Colonic mucosa (tissue), 4 donors: ENCODE results near the gene SVEP1. TPM values are rescaled to one million over a fixed set of nuclear protein-coding genes. Genes with fewer than 3 reads are reported as not detected.

Source experiments
- DNase-seq: peaks from one replicate; pipeline ENCODE4 v3.0.0-alpha.2; 2020
- H3K27ac ChIP-seq: fragments of 200-600 bp; one replicate; pipeline ENCODE4 v1.8.0; 2021
- H3K27me3 ChIP-seq: fragments of 200-600 bp; one replicate; pipeline ENCODE4 v1.8.0; 2021
- H3K36me3 ChIP-seq: fragments of 200-600 bp; one replicate; pipeline ENCODE4 v1.8.0; 2021
- H3K4me1 ChIP-seq: fragments of 200-600 bp; one replicate; pipeline ENCODE4 v1.8.0; 2021; ENCODE audit warnings: mild to moderate bottlenecking
- H3K4me3 ChIP-seq: fragments of 200-600 bp; one replicate; pipeline ENCODE4 v1.8.0; 2021
- H3K9ac ChIP-seq, 2 donors: one replicate each; pipeline ENCODE4 v1.7.0; 2013; ENCODE audit warnings: control low read depth in 2 of 2, low read depth in 2 of 2, low read length in 2 of 2
- H3K9me3 ChIP-seq: fragments of 200-600 bp; one replicate; pipeline ENCODE4 v1.8.0; 2021
- intact Hi-C: fragments of 100-400 bp; cut with DNase I; formaldehyde crosslinking; loops from one replicate; pipeline ENCODE4 v1.14.1; 2022
- total RNA-seq, 2 donors: library from RNA; stranded (reverse); fragmentation: NEBNext Ultra II Directional in 1 of 2; extraction: Animal tissue kit (Norgen Biotek cat#: 25700) in 1 of 2; gene quantifications; one replicate each; pipeline ENCODE4 v1.2.1, GENCODE V29; 2021
- TF ChIP-seq, protein P1 (sequence below): fragments of 200-600 bp; IDR thresholded peaks from one replicate; pipeline ENCODE4 v1.8.0; 2022; ENCODE audit warnings: antibody characterized with exemption, mild to moderate bottlenecking
- donor health status: healthy.
- donor health status: DM: no; HTN: no; CAD: no.
- donor health status: DM: no; HTN: no; CAD: no.

Gene SVEP1
- total RNA-seq, 2 donors from 2014 or later = 2.1 to 9.7 TPM

- Histone ChIP-seq H3K9ac (no peak overlapping the region), H3K27me3 (no peaks in the 10 kb centered on the region), H3K4me1 (no peaks in the 10 kb centered on the region), H3K9me3 (no peaks in the 10 kb centered on the region), H3K27ac (no peak overlapping the region), H3K36me3 (no peaks in the 10 kb centered on the region), H3K4me3 (no peak overlapping the region)
- intact Hi-C loops = no loop called here
- TF ChIP-seq, protein P1, sequence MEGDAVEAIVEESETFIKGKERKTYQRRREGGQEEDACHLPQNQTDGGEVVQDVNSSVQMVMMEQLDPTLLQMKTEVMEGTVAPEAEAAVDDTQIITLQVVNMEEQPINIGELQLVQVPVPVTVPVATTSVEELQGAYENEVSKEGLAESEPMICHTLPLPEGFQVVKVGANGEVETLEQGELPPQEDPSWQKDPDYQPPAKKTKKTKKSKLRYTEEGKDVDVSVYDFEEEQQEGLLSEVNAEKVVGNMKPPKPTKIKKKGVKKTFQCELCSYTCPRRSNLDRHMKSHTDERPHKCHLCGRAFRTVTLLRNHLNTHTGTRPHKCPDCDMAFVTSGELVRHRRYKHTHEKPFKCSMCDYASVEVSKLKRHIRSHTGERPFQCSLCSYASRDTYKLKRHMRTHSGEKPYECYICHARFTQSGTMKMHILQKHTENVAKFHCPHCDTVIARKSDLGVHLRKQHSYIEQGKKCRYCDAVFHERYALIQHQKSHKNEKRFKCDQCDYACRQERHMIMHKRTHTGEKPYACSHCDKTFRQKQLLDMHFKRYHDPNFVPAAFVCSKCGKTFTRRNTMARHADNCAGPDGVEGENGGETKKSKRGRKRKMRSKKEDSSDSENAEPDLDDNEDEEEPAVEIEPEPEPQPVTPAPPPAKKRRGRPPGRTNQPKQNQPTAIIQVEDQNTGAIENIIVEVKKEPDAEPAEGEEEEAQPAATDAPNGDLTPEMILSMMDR = no peak
- no peak for DNase-seq
Measured at GRCh38 chr9:110602281-110602680, 22.7 kb upstream of the SVEP1 start.

- intact Hi-C loops = no loop called here
- H3K4me1 ChIP-seq = no peaks in the 10 kb centered on the region
- DNase-seq = no peak
Measured at GRCh38 chr9:110601098-110601497, 21.6 kb upstream of the SVEP1 start.

DNA sequence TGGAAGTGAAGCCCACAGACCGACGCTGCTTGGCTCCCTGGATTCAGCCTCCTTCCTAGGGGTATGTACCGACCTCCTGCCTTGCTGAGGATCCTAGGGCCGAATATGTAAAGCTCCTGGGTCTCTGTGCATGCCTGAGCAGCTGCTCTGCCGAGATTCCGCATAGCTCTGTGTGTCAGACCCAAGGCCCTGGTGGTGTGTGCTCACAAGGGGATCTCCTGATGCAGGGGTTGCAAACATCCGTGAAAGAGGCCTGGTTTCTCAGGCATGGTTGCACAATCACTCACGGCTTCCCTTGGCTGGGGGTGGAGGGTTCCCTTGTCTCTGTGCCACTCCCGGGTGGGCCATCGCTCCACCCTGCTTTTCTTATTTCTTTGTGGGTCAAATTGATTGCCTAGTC lies 19.9 kb upstream of the SVEP1 start:
- H3K9me3 ChIP-seq = no peaks in the 10 kb centered on the region
- no peak for DNase-seq
- no peak overlapping the region for H3K4me3 ChIP-seq
- H3K4me1 ChIP-seq = no peaks in the 10 kb centered on the region
- H3K27ac ChIP-seq = no peak overlapping the region
- H3K9ac ChIP-seq = no peak overlapping the region
- intact Hi-C loops = no loop called here
- TF ChIP-seq, protein P1 = no peak
- H3K36me3 ChIP-seq = no peaks in the 10 kb centered on the region
- no peaks in the 10 kb centered on the region for H3K27me3 ChIP-seq

More at GRCh38 chr9:110601098-110601497, 21.6 kb upstream of the SVEP1 start:
- Histone ChIP-seq H3K36me3 (no peaks in the 10 kb centered on the region), H3K9me3 (no peaks in the 10 kb centered on the region), H3K9ac (no peak overlapping the region), H3K4me3 (no peak overlapping the region), H3K27ac (no peak overlapping the region), H3K27me3 (no peaks in the 10 kb centered on the region)
- TF ChIP-seq, protein P1 = no peak

DNA sequence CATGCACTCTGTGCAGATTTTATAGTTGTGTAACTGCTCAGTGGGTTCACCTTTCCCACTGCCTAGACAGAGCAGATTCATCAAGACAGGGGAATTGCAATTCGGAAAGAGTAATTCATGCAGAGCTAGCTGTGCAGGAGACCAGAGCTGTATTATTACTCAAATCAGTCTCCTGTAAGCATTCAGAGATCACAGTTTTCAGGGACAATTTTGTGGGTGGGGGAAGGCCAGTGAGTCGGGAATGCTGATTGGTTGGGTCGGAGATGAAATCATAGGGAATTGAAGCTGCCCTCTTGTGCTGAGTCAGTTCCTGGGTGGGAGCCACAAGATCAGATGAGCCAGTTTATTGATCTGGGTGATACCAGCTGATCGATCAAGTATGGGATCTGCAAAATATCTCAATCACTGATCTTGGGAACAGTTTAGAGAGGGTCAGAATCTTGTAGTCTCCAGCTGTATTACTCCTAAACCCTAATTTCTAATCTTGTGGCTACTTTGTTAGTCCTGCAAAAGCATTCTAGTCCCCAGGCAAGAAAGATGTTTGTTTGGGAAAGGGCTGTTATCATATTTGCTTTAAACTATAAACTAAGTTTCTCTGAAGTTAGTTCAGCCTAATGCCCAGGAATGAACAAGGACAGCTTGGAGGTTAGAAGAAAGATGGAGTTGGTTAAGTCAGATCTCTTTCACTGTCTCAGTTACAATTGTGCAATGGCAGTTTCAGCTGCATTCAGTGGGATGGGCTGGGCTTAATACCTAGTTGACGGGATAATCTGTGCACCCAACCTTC lies 12.7 kb upstream of the SVEP1 start:
- H3K9ac ChIP-seq = no peak overlapping the region
- no peak overlapping the region for H3K27ac ChIP-seq
- H3K9me3 ChIP-seq = no peaks in the 10 kb centered on the region
- no peaks in the 10 kb centered on the region for H3K36me3 ChIP-seq
- TF ChIP-seq, protein P1 = no peak
- no peaks in the 10 kb centered on the region for H3K27me3 ChIP-seq
- no peak overlapping the region for H3K4me3 ChIP-seq
- intact Hi-C loops = no loop called here
- H3K4me1 ChIP-seq = no peaks in the 10 kb centered on the region
- DNase-seq = no peak

DNA sequence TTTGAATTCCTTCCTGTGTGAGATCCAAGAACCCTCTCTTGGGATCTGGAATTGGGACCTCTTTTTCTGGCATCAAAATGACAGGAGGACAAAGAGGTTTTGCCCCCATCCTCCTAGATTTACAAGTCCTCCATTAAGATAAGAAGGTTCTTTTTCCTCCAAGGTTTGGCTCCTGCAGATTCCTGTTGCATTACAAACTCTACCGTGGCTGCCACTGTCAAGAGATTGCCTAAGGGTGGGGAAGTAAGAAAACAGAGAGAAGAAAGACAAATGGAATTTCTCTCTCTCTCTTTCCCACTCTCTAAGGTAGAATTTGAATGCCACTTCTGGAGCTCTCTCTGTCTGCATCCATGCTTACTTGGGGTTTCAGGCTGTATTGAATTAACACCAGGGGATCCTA lies 12.0 kb upstream of the SVEP1 start:
- Histone ChIP-seq H3K4me3 (no peak overlapping the region), H3K9ac (no peak overlapping the region), H3K27me3 (no peaks in the 10 kb centered on the region), H3K27ac (no peak overlapping the region), H3K36me3 (no peaks in the 10 kb centered on the region), H3K4me1 (no peaks in the 10 kb centered on the region), H3K9me3 (no peaks in the 10 kb centered on the region)
- DNase-seq = no peak
- TF ChIP-seq, protein P1 = no peak
- intact Hi-C loops = no loop called here
